H1 (cell line): ENCODE data around the gene PLCB1. TPM values are rescaled to one million over a fixed set of nuclear protein-coding genes. Genes with fewer than 3 reads are reported as not detected.

Experiments used
- BACH1 ChIP-seq: IDR thresholded peaks from 2 replicates; pipeline ENCODE4 v1.6.1; 2012; ENCODE audit warnings: low read length, improper control_type of control experiment
- CREB1 ChIP-seq: IDR thresholded peaks from 2 replicates; pipeline ENCODE4 v1.6.1; 2012; ENCODE audit warnings: inconsistent platforms
- EP300 ChIP-seq, 2 experiments: IDR thresholded peaks; 1 replicate in 1 of 2; 2 replicates in 1 of 2; pipeline ENCODE4 v1.6.1; 2011 to 2012; ENCODE audit warnings: low read depth in 2 of 2, low read length in 2 of 2, mild to moderate bottlenecking in 2 of 2, borderline replicate concordance in 1 of 2, inconsistent platforms in 1 of 2, moderate library complexity in 1 of 2
- SP2 ChIP-seq: IDR thresholded peaks from 2 replicates; pipeline ENCODE4 v1.6.1; 2012; ENCODE audit warnings: mild to moderate bottlenecking, low read length, inconsistent platforms
- polyA plus RNA-seq, 7 experiments: library from polyadenylated mRNA; depleted of rRNA in 3 of 7; stranded (reverse) in 5 of 7; unstranded in 2 of 7; fragments of >200 nt in 5 of 7; fragments of 200-250 nt in 2 of 7; gene quantifications; 1 replicate in 5 of 7; 2 replicates in 1 of 7; 4 replicates in 1 of 7; pipeline versions ENCODE4 v1.2.1 to v1.2.3, GENCODE V29; 2011 to 2013; ENCODE audit warnings: missing spikeins in 2 of 7, mixed read lengths in 2 of 7
- total RNA-seq: library from RNA; stranded (reverse); fragmentation: NEBNext Ultra II Directional; extraction: Animal tissue kit (Norgen Biotek cat#: 25700); gene quantifications from 2 replicates; pipeline ENCODE4 v1.2.1, GENCODE V29; 2021
- TF ChIP-seq, protein P1 (sequence below): IDR thresholded peaks from 2 replicates; pipeline ENCODE4 v1.6.1; 2012; ENCODE audit warnings: inconsistent platforms

Gene PLCB1
- total and polyA plus RNA-seq, 2 of the 8 experiments (the other 6 are each of a cell fraction or from before 2014, with no cell fraction given) = 2.6 to 9.1 TPM

DNA sequence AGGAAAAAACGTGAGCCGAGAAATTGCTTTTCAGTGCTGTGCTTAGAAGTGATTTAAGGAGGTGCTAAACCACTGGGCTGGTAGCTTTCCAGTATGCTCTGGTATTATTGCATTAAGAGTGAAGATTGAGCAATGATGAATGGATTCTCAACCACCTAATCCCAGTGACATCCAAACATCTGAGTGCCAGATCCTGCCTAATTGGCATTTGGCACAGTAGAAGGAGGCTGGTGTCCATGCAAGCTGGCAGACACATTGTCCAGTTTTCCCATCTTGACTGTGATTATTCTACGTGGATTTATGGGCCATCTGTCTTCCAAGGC, 538.8 kb downstream of the PLCB1 start (continued):
- TF ChIP-seq, protein P1, sequence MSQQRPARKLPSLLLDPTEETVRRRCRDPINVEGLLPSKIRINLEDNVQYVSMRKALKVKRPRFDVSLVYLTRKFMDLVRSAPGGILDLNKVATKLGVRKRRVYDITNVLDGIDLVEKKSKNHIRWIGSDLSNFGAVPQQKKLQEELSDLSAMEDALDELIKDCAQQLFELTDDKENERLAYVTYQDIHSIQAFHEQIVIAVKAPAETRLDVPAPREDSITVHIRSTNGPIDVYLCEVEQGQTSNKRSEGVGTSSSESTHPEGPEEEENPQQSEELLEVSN = no peak
- no peak for TF ChIP-seq BACH1
- no peak for TF ChIP-seq EP300 (IDR thresholded peaks at IDR 0.05; ENCODE audit: borderline replicate concordance in 1 of 2, low read depth in 2 of 2, low read length in 2 of 2)
- TF ChIP-seq CREB1 = no peak
- no peak for TF ChIP-seq SP2
